Islet of Langerhans (tissue), 1 donor: ENCODE results near the gene MAN1A1.

Experiments
- FAIRE-seq: peaks from one replicate; lab custom pipeline; 2011; peaks lifted over from hg19 to GRCh38; lab: Jason Lieb, UNC

Gene MAN1A1

GRCh38 chr6:119346450-119346849 lies 3.1 kb downstream of the MAN1A1 start:
- FAIRE-seq, result no peak

DNA sequence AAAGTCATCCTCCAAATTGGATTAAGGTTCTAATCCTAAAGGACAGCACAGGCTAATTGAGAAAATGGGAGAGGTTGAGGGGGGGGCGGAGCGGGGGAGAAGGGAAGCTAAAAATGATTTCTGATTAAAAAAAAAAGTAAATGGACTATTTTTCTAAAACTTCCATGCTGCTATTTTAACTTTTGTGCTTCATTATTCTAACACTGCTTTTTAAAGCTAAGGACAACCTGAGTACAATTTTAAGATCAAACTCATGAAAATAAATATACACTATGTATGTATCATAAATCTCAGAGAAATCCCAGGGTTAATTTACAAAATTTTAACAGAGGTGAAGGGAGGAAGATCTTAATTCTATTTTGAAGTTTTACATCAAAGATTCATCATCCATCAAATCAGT lies 4.4 kb downstream of the MAN1A1 start:
- FAIRE-seq, result no peak

DNA sequence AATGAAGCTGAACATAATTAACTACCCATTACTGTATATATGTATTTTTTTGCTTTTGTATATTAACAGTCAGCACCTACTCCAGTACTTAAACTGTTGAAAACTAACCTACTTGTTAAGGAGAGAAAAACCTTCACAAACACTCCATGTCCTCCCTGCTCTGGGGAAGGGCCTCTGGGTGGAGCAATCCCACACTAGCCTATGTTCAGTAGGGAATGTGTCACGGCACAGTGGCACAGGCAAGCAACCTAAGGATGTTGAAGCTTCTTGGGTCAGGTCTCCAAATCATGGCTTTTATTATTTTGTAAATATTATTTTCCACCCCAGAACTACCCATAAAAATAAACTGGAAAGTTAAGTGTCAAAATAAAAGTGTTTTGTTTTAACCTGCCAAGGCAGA lies 5.3 kb downstream of the MAN1A1 start:
- FAIRE-seq, result no peak

DNA sequence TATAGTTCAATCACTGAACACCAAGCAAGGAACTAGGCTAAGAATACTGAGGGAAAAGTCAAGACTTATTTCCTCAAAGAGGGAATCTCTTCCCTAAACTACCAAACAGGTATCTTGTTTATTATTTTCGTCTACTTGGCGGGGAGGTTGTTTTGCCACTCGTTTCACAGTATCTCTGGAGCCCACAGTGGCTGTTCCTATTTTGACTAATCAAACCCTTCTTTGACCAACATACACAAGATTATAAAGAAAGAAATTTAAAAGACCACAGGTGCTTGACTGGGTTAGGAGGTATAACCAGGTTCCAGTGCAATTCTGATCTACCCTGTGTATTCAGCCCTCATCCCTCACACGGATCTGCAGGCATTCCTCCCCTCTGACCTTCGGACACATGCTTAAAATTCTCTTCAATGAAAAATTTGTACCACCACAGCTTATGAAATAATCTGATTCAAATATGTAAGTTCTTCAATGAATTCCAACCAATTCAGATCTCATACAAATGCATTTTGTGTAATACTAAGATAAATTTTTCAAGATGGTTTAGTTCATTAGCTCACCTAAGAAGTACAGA lies 5.9 kb downstream of the MAN1A1 start:
- FAIRE-seq, result no peak

DNA sequence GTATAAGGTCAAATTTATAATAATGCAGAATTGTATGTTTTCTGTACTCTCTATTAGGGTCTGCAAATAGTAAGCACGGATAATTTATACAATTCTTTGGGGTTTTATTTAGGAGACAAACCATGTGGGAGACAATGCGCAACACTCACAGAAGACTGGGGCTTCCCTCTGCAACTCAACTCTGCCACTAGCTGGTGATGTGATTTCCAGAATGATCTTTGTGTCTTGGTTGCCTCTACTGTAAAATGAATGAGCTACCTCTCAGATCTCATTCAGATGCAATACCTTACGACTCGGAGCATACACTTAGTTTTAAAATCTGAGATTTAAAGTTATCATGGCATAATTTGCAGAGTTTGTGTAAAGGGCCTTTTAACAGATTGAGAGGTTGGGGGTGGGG lies 6.4 kb downstream of the MAN1A1 start:
- FAIRE-seq, result no peak

- FAIRE-seq, result no peak
Measured at GRCh38 chr6:119342430-119342829, 7.1 kb downstream of the MAN1A1 start.

DNA sequence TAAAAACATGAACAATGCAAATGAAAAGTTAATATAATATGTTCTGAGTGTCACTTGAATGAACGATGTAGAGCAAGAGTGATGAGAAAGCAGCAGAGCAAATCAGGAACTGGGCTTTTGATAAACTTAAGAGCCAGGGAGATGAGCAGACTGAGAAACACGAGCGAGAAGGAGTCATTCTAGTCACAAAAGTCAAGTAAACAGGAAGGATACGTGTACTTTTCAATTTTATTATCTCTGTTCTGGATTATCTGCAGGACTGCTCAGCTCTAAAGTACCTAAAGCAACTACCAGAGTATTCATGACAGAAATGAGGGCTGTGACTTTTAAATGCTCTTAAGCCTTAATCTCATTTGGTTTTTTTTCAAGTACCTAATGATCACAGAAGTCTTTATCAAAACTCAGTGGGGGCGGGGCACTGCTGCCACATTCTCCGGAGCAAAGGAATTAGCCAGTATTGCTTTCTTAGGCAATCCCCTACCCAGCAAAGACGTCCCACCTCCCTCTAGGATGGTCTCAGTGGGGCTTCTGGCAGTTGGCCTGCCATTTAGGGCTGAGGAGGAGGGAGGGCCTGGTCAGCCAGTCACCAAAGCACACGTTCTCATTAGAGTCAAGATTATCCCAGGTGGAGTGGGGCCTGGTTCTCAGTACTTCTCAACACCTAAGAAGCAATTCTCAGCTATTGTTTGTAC lies 8.6 kb downstream of the MAN1A1 start:
- peak; percentile 73 for FAIRE-seq

GRCh38 chr6:119339941-119340456 lies 9.6 kb downstream of the MAN1A1 start:
- FAIRE-seq, result no peak

- peak; percentile 47 for FAIRE-seq
Measured at GRCh38 chr6:119337762-119338161, 11.8 kb downstream of the MAN1A1 start.

DNA sequence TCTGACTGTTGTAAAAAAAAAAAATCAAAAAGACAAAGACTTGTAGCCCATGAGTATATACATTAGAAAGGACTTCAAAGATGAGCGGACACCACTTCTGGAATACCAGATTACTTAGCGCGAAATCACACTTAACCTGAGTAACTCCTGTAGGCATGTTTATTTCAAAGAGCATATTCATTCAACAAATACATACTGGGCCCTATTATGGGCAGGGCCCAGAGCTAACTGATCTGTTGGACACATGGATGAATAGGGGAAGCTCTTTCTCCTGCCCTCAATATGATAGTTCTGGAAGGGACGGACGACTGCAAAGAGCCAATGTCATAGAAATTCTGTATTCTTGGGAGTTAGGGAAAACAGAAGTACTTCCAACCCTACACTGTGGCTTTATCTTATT lies 12.3 kb downstream of the MAN1A1 start:
- FAIRE-seq, result no peak

DNA sequence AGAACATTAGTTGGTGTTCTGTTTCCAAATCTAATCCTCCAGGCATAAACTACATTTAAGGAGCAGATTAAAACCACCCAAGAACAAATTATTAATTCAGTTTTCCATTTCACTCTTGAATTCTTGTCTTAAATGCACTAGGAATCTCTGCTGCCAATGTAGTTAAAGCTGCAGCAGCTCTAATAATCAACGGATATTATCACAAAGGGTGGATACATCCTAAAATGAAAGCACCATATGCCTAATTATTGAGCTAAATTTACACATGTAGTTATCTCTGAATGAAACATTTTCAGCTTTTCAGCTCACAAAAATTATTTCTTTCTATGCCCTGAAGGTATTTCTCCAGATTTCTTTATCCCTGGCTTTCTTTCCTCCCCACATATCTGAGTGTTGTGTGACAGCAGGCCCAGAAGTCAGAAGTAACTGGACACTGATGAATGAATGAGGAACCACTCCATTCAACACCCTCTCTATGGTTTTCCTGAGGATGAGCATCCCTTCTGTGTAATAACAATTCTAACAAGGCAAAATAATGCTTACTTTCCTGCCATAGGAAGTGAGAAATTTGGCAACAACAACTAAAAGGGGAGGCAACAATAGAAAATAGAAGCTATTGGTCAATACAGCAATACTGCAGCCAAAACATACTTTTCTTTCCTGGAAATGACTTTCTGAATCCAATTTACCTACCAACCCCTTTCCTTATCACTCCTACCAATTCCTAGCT lies 14.9 kb downstream of the MAN1A1 start:
- FAIRE-seq, result no peak

DNA sequence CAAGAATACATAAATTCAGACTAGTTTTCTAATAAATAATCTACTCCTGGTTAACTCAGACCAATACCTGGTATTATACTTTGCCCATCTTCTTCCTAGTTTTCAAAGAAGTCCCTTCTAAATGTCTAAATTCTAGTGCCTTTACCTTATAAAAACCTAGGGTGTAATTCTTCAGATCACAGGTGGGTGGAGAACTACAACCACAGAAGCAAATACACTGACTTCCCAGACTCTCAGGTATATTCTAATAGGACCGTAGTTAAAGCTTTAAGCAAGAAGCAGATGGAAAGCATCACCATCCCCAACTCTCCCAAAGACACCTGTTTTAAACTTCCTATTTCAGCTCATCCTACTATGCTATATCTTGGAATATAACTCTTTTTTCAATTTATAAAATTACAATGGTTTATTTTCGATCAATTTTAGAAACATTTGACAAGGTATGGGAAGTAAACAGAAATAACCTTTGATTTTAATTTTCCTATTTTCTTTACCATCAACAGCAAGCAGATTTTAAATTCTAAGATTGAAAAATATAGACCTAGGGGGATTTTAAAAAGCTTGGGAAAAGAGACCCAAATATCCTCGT lies 15.8 kb downstream of the MAN1A1 start:
- FAIRE-seq, result peak; percentile 95

DNA sequence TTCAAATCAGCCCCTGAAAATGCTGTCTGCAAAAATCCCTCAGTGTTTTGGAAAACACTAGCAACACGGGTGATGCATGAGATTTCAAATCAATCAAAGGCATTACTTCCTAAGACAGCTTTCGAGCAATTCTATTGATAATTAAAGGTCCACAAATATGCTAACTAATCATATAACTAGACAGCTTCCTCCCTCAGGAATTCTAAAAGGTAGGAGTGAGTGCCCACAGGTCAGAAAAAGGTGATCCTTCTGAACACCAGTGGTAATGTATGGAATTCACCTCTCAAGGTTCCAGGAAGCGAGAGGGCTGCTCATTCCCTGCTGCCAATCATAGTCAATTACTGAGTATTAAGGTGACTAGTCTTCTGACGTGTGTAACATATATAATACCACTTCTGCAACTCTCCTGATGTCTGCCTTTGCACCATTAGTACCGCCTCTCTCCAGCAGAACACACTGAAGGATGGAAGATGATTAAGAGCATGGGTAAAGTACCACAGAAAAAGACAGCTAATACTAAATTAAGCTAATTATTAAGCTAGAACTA lies 16.4 kb downstream of the MAN1A1 start:
- no peak for FAIRE-seq

DNA sequence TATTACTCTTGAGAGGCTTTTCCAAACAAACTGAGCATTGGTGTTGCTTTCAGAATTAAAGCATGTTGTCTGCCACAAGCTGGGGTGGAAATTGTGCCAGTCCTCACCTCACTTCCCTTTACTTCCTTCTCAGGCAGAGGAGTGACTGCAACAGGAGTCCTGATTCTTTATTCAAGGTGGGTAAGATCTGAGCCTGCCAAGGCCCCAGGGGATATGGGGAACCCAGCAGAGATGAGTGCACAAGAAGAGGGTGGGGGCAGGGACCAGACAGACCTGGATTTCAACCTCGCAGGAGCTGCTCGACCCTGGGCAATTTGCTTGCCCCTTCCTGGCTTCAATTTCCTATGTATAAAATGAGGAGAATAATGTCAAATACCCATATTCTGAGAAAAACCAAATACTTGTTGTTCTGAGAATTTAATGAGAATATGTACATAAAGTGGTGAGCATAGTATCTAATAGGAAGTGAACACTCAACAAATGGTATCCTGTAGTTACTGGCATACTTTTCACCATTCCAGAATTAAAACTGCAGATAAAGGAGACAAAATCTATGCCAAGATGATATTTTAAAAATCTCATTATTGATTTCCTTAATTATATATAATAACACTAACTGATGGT lies 17.8 kb downstream of the MAN1A1 start:
- FAIRE-seq, result peak; percentile 9

DNA sequence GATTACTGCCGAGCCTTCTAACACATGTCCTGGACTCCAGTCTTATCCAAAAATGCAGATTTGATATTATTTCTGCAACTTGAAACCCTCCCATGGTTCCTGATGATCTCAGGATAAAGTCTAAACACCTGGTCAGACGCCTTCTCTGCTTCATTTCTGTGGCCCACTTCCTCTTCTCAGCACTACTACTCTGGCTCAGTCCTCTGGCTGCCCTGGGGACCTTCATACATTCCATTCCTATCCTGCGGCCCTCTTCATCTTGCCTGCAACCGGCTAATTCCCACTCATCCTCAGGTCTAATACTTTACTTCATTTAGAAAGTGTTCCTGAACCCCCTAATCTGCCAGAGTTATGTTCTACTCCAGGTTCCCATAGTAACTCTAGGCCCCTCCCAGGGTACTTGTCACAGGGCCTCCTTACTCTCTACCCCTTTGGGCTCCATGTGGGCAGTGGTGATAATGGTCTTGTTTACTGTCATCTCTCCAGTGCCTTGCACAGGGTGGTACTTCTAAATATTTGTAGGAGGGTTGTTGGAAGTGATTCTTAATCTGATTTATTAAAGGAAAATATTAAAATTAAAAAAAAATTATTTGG lies 18.9 kb downstream of the MAN1A1 start:
- no peak for FAIRE-seq

DNA sequence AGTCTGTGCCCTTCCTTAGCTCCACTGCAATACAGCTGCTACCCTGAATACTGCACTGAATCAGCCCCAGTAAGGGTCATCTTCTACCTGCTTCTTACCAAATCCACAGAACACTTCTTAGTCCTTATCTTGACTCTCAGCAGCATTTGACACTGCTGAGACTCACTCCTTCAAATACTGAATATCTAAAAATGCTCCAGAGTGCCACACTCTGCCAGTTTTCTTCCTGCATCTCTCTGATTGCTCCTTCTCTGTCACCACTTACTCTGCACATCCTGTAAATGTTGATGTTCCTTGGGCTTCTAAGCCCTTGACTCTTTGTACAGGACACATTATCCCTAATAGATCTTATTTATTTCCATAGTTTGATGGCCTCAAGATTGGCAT lies 19.8 kb downstream of the MAN1A1 start:
- no peak for FAIRE-seq

- FAIRE-seq, result no peak
Measured at GRCh38 chr6:119328892-119329793, 20.4 kb downstream of the MAN1A1 start.

GRCh38 chr6:119328254-119328653 lies 21.3 kb downstream of the MAN1A1 start:
- FAIRE-seq, result no peak

GRCh38 chr6:119327810-119328209 lies 21.8 kb downstream of the MAN1A1 start:
- no peak for FAIRE-seq

DNA sequence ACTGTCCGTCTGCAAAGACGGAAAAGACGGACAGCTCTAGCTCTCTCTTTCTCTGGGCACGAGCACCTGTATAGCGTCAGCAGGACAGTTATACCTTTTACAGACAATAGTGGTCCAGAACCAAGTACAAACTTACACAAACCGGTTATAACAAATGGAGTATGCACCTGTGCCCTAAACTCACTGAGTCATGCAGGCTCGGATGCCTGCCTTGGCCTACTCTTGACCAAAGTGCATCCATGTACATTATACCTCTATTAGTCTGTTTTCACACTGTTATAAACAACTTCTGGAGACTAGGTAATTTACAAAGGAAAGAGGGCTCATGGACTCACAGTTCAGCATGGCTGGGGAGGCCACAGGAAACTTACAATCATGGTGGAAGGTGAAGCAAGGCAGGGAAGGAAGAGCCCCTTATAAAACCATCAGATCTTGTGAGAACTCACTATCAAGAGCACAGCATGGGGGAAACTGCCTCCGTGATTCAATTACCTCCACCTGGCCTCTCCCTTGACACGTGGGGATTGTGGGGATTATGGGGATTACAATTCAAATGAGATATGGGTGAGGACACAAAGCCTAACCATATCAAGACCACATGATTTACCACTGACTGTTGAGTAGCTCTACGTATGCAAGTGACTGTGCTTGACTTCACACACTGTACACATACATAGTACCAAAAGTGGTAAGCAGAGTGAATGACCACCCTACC lies 23.1 kb downstream of the MAN1A1 start:
- no peak for FAIRE-seq
